Thyroid gland (tissue), 4 donors: ENCODE measurements around the gene MYT1.

ENCODE experiments used
- POLR2A ChIP-seq, 2 donors: fragments of 450-650 bp; IDR thresholded peaks; one replicate each; pipeline ENCODE4 v1.6.1; 2017; ENCODE audit warnings: antibody characterized with exemption in 2 of 2, mild to moderate bottlenecking in 2 of 2, moderate library complexity in 1 of 2
- TF ChIP-seq, protein P1 (sequence below), 6 experiments: fragments of 200-600 bp in 3 of 6; fragments of 450-650 bp in 3 of 6; sonication (generic) in 3 of 6; IDR thresholded peaks; one replicate each; pipeline ENCODE4 v1.5.1; 2016 to 2019; ENCODE audit warnings: antibody characterized with exemption in 6 of 6, mild to moderate bottlenecking in 2 of 6, inconsistent platforms in 1 of 6, moderate library complexity in 1 of 6

DNA sequence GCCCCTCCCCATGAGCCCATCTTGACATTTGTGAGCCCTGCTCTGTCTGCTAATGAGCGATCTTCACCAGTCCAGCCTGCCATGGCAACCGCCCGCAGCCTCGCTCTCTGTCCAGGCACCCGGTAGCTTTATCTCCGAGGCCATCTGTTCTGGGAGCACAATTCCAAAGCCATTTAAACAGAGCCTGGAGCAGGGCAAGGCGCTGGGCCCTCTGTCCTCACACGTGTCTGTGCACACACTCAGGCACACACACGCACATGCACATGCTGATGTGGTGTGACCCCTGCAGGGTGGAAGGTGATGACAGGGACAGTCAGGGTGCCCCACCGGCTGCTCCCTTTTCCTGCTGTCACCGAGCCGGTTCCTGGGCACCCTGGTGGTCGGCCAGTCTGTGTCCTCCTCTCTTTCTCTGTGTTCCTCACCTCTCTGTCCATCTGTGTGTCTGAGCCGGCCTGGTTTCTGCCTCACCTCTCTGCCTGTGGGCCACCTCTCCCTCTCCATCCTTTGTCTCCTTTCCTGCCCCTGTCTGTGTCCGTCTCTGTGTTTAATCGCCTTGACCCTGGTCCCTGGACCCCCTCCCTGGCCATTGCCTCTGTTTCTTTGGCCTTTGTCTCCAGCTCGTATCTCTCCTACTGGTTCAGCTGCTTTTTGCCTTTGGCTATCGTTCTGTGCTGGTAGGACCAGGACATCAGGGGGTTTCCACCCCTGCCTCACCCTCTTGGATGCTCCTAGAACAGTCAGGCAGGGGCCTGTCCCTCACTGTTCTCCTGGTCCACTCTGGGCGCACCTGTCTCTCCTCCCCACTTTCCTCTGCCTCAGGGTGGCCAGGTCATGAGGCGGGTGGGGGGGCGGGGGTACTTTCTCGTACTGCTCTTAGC is 8.8 kb upstream of the MYT1 start:
- TF ChIP-seq, protein P1, sequence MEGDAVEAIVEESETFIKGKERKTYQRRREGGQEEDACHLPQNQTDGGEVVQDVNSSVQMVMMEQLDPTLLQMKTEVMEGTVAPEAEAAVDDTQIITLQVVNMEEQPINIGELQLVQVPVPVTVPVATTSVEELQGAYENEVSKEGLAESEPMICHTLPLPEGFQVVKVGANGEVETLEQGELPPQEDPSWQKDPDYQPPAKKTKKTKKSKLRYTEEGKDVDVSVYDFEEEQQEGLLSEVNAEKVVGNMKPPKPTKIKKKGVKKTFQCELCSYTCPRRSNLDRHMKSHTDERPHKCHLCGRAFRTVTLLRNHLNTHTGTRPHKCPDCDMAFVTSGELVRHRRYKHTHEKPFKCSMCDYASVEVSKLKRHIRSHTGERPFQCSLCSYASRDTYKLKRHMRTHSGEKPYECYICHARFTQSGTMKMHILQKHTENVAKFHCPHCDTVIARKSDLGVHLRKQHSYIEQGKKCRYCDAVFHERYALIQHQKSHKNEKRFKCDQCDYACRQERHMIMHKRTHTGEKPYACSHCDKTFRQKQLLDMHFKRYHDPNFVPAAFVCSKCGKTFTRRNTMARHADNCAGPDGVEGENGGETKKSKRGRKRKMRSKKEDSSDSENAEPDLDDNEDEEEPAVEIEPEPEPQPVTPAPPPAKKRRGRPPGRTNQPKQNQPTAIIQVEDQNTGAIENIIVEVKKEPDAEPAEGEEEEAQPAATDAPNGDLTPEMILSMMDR (IDR thresholded peaks at IDR 0.05), result no peak
- TF ChIP-seq POLR2A (IDR thresholded peaks at IDR 0.05), result no peak
